ENCODE results near the gene SLIT1. TPM values are rescaled to one million over a fixed set of nuclear protein-coding genes. Genes with fewer than 3 reads are reported as not detected.

Gene SLIT1
- total RNA-seq, 4 donors from 2014 or later = not detected

- TF ChIP-seq POLR2A (IDR thresholded peaks at IDR 0.05) (no peak), CTCF (IDR thresholded peaks at IDR 0.05) (no peak)
- intact Hi-C loops (cut with DNase I; ENCODE audit: low total_unique reads) = no loop called here
- 66 to 72% methylated on average over 5 of the region's 5 CpGs for WGBS, 2 donors
- H3K4me3 ChIP-seq (ENCODE audit: low read depth, poor library complexity, severe bottlenecking) = no peak overlapping the region
- DNase-seq (ENCODE audit: low spot score in 2 of 2) = no peak
These were observed 61.5 kb downstream of the SLIT1 start for GRCh38 chr10:97124211-97124610.

GRCh38 chr10:97123765-97124164 is 62.0 kb downstream of the SLIT1 start:
- intact Hi-C loops (cut with DNase I; ENCODE audit: low total_unique reads) = no loop called here
- TF ChIP-seq CTCF (IDR thresholded peaks at IDR 0.05) (no peak), POLR2A (IDR thresholded peaks at IDR 0.05) (no peak)
- H3K4me3 ChIP-seq (ENCODE audit: low read depth, poor library complexity, severe bottlenecking) = no peak overlapping the region
- DNase-seq (ENCODE audit: low spot score in 2 of 2) = no peak
- 76 to 82% methylated on average over 5 of the region's 5 CpGs for WGBS, 2 donors

- WGBS, 2 donors = 71% methylated on average over 4 of the region's 4 CpGs
- TF ChIP-seq CTCF (IDR thresholded peaks at IDR 0.05) (no peak), POLR2A (IDR thresholded peaks at IDR 0.05) (no peak)
- DNase-seq (ENCODE audit: low spot score in 2 of 2) = no peak
- intact Hi-C loops (cut with DNase I; ENCODE audit: low total_unique reads) = no loop called here
- no peak overlapping the region for H3K4me3 ChIP-seq (ENCODE audit: low read depth, poor library complexity, severe bottlenecking)
These were observed 64.7 kb downstream of the SLIT1 start for GRCh38 chr10:97121041-97121440.

GRCh38 chr10:97120370-97120769 is 65.4 kb downstream of the SLIT1 start:
- H3K4me3 ChIP-seq (ENCODE audit: low read depth, poor library complexity, severe bottlenecking) = no peak overlapping the region
- no peak for DNase-seq (ENCODE audit: low spot score in 2 of 2)
- intact Hi-C loops (cut with DNase I; ENCODE audit: low total_unique reads) = no loop called here
- TF ChIP-seq POLR2A (IDR thresholded peaks at IDR 0.05) (no peak), CTCF (IDR thresholded peaks at IDR 0.05) (no peak)
- 89 to 90% methylated on average over 15 of the region's 15 CpGs for WGBS, 2 donors

GRCh38 chr10:97119058-97119745 is 66.6 kb downstream of the SLIT1 start:
- H3K4me3 ChIP-seq (ENCODE audit: low read depth, poor library complexity, severe bottlenecking) = no peak overlapping the region
- intact Hi-C loops (cut with DNase I; ENCODE audit: low total_unique reads) = no loop called here
- WGBS, 2 donors = 62 to 65% methylated on average over 20 of the region's 20 CpGs
- TF ChIP-seq CTCF (IDR thresholded peaks at IDR 0.05) (no peak), POLR2A (IDR thresholded peaks at IDR 0.05) (no peak)
- no peak for DNase-seq (ENCODE audit: low spot score in 2 of 2)

GRCh38 chr10:97117372-97117771 is 68.4 kb downstream of the SLIT1 start:
- 40 to 50% methylated on average over 3 of the region's 3 CpGs for WGBS, 2 donors
- no peak for DNase-seq (ENCODE audit: low spot score in 2 of 2)
- TF ChIP-seq POLR2A (IDR thresholded peaks at IDR 0.05) (no peak), CTCF (IDR thresholded peaks at IDR 0.05) (no peak)
- intact Hi-C loops (cut with DNase I; ENCODE audit: low total_unique reads) = no loop called here
- H3K4me3 ChIP-seq (ENCODE audit: low read depth, poor library complexity, severe bottlenecking) = no peak overlapping the region

All from lower leg skin (tissue), 4 donors.